HL-60 (cell line): ENCODE results near the gene PLAU.

Experiments
- DNase-seq, 2 experiments: peaks; one replicate each; pipeline ENCODE4 v3.0.0-alpha.2; 2010 to 2020; ENCODE audit warnings: low read depth in 1 of 2, low spot score in 1 of 2
- H3K27ac ChIP-seq: fragments of 250-450 bp; sonication (Bioruptor Pico); replicated peaks from 2 replicates; pipeline ENCODE4 v1.5.1; 2020; ENCODE audit warnings: mild to moderate bottlenecking, moderate library complexity
- H3K27me3 ChIP-seq: fragments of 250-450 bp; sonication (Bioruptor Pico); 2 replicates; pipeline ENCODE4 v1.5.1; 2021; ENCODE audit warnings: mild to moderate bottlenecking, moderate library complexity; ENCODE audit not compliant: insufficient read depth, poor library complexity, severe bottlenecking
- H3K4me3 ChIP-seq: replicated peaks from 2 replicates; pipeline ENCODE4 v1.5.1; 2011; ENCODE audit warnings: mild to moderate bottlenecking, control low read depth, low read length; ENCODE audit not compliant: insufficient read depth
- GABPA ChIP-seq: IDR thresholded peaks from 2 replicates; pipeline ENCODE4 v1.6.1; 2012; ENCODE audit warnings: low read depth
- POLR2AphosphoS5 ChIP-seq: IDR thresholded peaks from 2 replicates; pipeline ENCODE4 v1.6.1; 2012; ENCODE audit warnings: low read depth
- SPI1 ChIP-seq: IDR thresholded peaks from 2 replicates; pipeline ENCODE4 v1.6.1; 2012; ENCODE audit warnings: low read depth, mild to moderate bottlenecking, borderline replicate concordance
- TF ChIP-seq, protein P1 (sequence below): IDR thresholded peaks from 2 replicates; pipeline ENCODE4 v1.6.1; 2012; ENCODE audit warnings: low read depth; ENCODE audit not compliant: insufficient replicate concordance
- TF ChIP-seq, protein P2 (sequence below): IDR thresholded peaks from one replicate; pipeline ENCODE4 v1.5.1; 2011; ENCODE audit warnings: low read length, control low read depth, inconsistent platforms; ENCODE audit not compliant: insufficient read depth

Gene PLAU

DNA sequence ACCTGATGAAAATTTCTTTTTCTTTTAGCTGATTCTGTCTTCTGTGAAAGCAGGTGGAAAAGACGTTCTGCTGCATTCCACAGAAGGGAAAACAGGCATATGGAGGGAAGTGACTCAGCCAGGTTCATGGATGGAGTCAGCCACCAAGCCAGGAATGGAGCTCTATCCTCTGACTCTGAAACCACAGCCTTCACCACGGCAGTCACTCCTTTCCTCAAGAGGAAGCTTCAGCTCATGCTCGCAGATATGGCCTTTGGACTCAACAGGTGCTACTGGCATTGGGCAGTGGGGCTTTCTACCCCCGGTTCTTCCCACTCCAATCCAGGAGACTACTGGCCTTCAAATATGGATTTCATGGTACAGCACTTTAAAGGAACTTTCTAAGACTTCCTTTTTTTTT, 11.5 kb upstream of the PLAU start:
- Histone ChIP-seq H3K4me3 (no peak overlapping the region), H3K27ac (no peak overlapping the region), H3K27me3 (no peaks in the 10 kb centered on the region)
- peak in 1 of 2 experiments; percentile 39 for DNase-seq
- TF ChIP-seq, protein P1, sequence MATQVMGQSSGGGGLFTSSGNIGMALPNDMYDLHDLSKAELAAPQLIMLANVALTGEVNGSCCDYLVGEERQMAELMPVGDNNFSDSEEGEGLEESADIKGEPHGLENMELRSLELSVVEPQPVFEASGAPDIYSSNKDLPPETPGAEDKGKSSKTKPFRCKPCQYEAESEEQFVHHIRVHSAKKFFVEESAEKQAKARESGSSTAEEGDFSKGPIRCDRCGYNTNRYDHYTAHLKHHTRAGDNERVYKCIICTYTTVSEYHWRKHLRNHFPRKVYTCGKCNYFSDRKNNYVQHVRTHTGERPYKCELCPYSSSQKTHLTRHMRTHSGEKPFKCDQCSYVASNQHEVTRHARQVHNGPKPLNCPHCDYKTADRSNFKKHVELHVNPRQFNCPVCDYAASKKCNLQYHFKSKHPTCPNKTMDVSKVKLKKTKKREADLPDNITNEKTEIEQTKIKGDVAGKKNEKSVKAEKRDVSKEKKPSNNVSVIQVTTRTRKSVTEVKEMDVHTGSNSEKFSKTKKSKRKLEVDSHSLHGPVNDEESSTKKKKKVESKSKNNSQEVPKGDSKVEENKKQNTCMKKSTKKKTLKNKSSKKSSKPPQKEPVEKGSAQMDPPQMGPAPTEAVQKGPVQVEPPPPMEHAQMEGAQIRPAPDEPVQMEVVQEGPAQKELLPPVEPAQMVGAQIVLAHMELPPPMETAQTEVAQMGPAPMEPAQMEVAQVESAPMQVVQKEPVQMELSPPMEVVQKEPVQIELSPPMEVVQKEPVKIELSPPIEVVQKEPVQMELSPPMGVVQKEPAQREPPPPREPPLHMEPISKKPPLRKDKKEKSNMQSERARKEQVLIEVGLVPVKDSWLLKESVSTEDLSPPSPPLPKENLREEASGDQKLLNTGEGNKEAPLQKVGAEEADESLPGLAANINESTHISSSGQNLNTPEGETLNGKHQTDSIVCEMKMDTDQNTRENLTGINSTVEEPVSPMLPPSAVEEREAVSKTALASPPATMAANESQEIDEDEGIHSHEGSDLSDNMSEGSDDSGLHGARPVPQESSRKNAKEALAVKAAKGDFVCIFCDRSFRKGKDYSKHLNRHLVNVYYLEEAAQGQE, result no peak
- TF ChIP-seq, protein P2, sequence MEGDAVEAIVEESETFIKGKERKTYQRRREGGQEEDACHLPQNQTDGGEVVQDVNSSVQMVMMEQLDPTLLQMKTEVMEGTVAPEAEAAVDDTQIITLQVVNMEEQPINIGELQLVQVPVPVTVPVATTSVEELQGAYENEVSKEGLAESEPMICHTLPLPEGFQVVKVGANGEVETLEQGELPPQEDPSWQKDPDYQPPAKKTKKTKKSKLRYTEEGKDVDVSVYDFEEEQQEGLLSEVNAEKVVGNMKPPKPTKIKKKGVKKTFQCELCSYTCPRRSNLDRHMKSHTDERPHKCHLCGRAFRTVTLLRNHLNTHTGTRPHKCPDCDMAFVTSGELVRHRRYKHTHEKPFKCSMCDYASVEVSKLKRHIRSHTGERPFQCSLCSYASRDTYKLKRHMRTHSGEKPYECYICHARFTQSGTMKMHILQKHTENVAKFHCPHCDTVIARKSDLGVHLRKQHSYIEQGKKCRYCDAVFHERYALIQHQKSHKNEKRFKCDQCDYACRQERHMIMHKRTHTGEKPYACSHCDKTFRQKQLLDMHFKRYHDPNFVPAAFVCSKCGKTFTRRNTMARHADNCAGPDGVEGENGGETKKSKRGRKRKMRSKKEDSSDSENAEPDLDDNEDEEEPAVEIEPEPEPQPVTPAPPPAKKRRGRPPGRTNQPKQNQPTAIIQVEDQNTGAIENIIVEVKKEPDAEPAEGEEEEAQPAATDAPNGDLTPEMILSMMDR, result no peak
- TF ChIP-seq SPI1, result peak; percentile 44; the same call in 1 of the 2 replicates

DNA sequence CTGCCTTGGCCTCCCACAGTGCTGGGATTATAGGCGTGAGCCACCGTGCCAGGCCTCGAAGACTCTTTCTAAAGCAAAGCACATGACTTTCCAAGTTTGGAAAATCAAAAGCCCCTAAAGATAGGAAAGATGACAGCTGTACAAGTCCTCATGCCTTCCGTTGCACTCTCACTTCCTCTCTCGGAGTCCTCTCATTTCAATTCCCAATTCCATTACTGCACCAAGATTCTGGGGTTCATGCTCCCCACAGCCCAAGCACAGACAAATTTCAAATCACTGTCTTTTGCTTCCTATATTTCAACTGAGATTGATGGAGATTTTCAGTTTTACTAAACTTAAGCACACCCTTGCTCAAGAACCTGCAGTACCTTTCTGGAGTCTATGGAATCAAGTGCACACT, 10.9 kb upstream of the PLAU start:
- TF ChIP-seq, protein P2, result no peak
- TF ChIP-seq GABPA (no peak), SPI1 (no peak), POLR2AphosphoS5 (no peak)
- TF ChIP-seq, protein P1, result no peak
- Histone ChIP-seq H3K27me3 (no peaks in the 10 kb centered on the region), H3K27ac (no peak overlapping the region), H3K4me3 (no peak overlapping the region)
- DNase-seq, result no peak

DNA sequence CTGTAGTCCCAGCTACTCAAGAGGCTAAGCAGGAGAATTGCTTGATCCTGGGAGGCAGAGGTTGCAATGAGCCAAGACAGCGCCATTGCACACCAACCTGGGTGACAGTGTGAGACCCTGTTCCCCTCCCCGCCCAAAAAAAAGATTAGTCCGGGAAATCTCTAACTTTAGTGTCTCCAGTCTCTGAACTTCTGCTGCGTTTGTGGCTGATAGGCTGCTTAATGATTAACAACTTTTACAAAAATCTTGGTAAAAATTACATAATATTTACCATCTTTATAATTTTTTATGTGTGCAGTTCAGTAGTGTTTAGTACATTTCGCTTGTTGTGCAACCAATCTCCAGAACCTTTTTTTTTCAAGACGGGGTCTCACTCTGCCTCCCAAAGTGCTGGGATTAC, 9.7 kb upstream of the PLAU start:
- no peaks in the 10 kb centered on the region for H3K27me3 ChIP-seq
- H3K27ac ChIP-seq, result no peak overlapping the region
- H3K4me3 ChIP-seq, result no peak overlapping the region
- DNase-seq, result no peak
- TF ChIP-seq GABPA, result no peak
- TF ChIP-seq, protein P2, result no peak

DNA sequence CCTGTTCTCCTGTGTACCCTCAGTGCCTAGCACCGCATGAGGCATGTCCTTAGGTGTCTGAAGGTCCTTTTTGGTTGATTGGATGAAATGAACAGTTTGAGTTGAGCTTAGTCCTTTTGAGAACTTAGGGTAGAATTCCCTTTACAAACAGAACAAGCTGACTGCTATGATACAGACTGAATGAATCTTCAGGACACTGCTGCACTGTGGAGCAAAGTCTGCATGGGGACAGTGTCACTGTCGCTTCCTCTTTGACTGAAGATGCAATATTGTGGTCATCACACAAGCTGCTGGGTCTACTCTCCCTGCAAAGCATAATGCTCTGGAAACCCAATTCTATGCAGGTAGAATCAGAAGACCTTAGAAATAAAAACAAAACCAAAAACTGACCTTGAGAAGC, 8.6 kb upstream of the PLAU start:
- peak; percentile 69; the same call in 1 of the 2 replicates for TF ChIP-seq SPI1
- TF ChIP-seq, protein P2, result no peak
- no peaks in the 10 kb centered on the region for H3K27me3 ChIP-seq
- no peak overlapping the region for H3K4me3 ChIP-seq
- peak overlapping the region; percentile 33; the same call in 1 of the 2 replicates for H3K27ac ChIP-seq
- DNase-seq, result peak in 1 of 2 experiments; percentile 76
